Activated T-helper 17 cell treated with anti-CD3 and anti-CD28 coated beads, Interleukin-2, amount 50 U/mL, for 72 hours (primary cell): ENCODE data around the gene MEIKIN. TPM values are rescaled to one million over a fixed set of nuclear protein-coding genes. Genes with fewer than 3 reads are reported as not detected.
A peak's percentile ranks its signal among the peaks of the same experiment; 100 is the strongest.

Source experiments
- ATAC-seq: fragments of 150-1000 bp; cut with Tn5 transposase; replicated peaks from 2 replicates; pipeline ENCODE4 v1.10.0; 2021; ENCODE audit warnings: mild to moderate bottlenecking, moderate library complexity
- H3K27ac Mint-ChIP-seq: one replicate; pipeline ENCODE4 v1.8.0; 2022; ENCODE audit warnings: mixed read lengths
- H3K27me3 Mint-ChIP-seq: one replicate; pipeline ENCODE4 v1.8.0; 2022; ENCODE audit warnings: mixed read lengths
- H3K36me3 Mint-ChIP-seq: one replicate; pipeline ENCODE4 v1.8.0; 2022; ENCODE audit warnings: low read depth, mild to moderate bottlenecking, mixed read lengths
- H3K4me1 Mint-ChIP-seq: one replicate; pipeline ENCODE4 v1.8.0; 2022; ENCODE audit warnings: mixed read lengths
- H3K4me3 Mint-ChIP-seq: one replicate; pipeline ENCODE4 v1.8.0; 2022; ENCODE audit warnings: mild to moderate bottlenecking, mixed read lengths
- H3K9me3 Mint-ChIP-seq: one replicate; pipeline ENCODE4 v1.8.0; 2022; ENCODE audit warnings: mixed read lengths
- total RNA-seq, 2 donors: library from RNA; stranded (reverse); gene quantifications; one replicate each; pipeline ENCODE4 v1.2.3, GENCODE V29; 2022

Gene MEIKIN
- total RNA-seq, 2 donors from 2014 or later: not detected

DNA sequence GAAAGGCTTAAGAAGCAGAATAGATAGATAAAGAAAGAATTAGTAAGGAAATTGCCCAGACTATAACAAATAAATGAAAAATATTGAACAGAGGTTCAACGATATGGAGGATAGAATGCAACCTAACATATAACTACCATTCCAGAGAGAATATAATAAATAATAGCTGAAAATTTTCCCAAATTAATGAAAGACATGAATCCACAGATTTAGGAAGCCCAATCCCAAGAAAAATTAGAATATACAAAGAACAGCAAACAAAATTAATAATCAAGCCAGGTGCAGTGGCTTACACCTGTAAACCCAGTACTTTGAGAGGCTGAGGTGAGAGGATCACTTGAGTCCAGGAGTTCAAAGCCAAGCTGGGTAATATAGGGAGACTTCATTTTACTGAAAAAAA lies 120.8 kb downstream of the MEIKIN start:
- no peak for ATAC-seq
- no peaks in the 10 kb centered on the region for H3K4me1 Mint-ChIP-seq
- no peaks in the 10 kb centered on the region for H3K36me3 Mint-ChIP-seq
- H3K27ac Mint-ChIP-seq: no peak overlapping the region
- no peak overlapping the region for H3K4me3 Mint-ChIP-seq
- H3K27me3 Mint-ChIP-seq: peaks cover 2% of the 10 kb centered on the region
- no peaks in the 10 kb centered on the region for H3K9me3 Mint-ChIP-seq

DNA sequence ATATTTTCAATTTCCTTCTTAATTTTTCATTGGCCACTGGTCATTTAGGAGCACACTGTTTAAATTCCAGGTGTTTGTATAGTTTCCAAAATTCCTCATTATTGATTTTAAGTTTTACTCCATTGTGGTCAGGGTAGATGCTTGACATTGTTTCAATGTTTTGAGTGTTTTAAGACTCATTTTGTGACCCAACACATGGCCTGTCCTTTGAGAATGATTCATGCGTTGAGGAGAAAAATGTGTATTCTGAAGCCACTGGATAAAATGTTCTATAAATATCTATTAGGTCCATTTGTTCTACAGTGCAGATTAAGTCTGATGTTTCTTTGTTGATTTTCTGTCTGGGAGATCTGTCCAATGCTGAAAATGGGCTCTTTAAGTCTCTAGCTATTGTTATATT lies 124.2 kb downstream of the MEIKIN start:
- H3K9me3 Mint-ChIP-seq: no peaks in the 10 kb centered on the region
- no peaks in the 10 kb centered on the region for H3K4me1 Mint-ChIP-seq
- no peak for ATAC-seq
- H3K27ac Mint-ChIP-seq: no peak overlapping the region
- H3K27me3 Mint-ChIP-seq: peaks cover 2% of the 10 kb centered on the region
- H3K36me3 Mint-ChIP-seq: no peaks in the 10 kb centered on the region
- H3K4me3 Mint-ChIP-seq: no peak overlapping the region

DNA sequence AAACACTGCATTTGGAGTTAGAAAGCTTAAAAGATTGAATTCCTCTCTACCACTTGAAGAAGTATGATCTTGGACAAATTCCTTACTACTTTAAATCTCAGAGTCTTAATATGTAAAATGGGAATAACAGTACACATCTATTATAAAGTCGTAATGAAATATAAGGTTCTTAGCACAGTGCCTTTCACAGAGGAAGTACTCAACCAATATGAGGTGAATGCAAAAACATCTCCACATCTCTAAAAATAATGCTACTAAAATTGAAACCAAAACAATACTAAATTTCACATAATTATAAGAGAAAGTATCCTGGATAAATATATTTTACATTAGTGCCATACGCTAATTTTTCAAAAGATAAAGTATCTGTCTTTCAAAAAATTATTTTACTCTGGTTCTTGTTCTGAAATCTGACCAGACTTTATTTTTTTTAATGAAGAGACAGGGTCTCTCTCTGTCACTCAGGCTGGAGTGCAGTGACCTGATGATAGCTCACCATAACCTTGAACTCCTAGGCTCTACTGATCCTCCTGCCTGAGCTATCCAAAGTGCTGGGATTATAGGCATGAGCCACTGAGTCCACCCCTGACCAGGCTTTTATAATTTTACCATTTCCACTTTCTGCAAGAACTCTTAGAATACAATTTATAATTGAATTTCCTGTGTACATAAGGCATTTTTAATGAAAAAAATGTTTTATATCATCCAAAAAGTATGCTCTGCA lies 127.3 kb downstream of the MEIKIN start:
- H3K27me3 Mint-ChIP-seq: peaks cover 2% of the 10 kb centered on the region
- H3K27ac Mint-ChIP-seq: no peak overlapping the region
- no peak overlapping the region for H3K4me3 Mint-ChIP-seq
- H3K9me3 Mint-ChIP-seq: no peaks in the 10 kb centered on the region
- H3K4me1 Mint-ChIP-seq: no peaks in the 10 kb centered on the region
- ATAC-seq: no peak
- no peaks in the 10 kb centered on the region for H3K36me3 Mint-ChIP-seq

DNA sequence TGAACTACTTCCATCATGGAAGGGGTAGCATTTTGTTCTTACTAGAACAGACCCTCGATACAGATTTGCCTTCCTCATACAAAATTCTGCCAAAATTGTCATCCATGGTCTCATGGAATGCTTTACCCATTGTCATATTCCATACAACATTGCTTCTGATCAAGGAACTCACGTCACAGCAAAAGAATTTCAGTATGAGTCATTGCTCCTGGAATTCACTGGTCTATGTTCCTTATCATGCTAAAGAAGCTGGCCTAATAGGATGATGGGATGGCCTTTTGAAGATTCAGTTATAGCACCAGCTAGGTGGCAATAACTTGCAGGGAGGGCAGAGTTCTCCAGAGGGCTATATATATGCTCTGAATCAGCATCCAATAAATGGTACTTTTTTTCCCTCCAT lies 130.5 kb downstream of the MEIKIN start:
- Mint-ChIP-seq H3K27me3 (no peaks in the 10 kb centered on the region), H3K27ac (no peak overlapping the region), H3K36me3 (no peaks in the 10 kb centered on the region), H3K4me3 (no peak overlapping the region), H3K9me3 (no peaks in the 10 kb centered on the region), H3K4me1 (no peaks in the 10 kb centered on the region)
- ATAC-seq: no peak

DNA sequence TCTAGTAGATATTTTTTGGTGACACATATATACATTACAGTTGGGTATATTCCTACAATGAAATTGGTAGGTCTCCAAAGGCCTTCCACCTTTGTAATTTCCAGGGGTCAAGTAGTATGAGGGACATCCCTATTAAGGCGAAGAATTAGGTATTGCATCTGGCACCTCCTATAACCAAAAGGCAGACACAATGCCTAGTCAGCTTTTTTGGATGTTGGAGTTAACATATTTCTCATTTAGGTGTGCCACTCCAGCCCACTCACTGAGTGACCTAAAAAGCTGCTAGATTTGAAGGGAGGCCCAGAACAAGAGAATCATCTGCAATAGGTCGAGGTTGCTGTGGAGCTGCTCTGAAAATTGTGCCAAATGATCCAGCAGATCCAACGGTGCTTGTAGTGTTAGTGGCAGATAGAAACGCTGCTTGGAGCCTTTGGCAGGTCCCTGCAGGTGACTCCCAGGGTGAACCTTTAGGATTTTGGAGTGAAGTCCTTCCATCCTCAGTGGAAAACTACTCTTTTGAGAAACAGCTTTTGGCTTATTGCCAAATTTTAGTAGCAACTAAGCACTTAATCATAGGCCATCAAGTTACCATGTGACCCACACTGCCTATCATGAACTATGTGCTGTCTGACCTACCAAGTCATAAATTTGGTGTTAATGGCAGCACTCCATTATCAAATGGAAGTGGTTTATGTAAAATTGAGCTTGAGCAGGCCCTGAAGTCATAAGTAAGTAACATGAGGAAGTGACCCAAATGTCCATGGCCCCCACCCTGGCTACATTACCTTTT lies 132.9 kb downstream of the MEIKIN start:
- no peak overlapping the region for H3K4me3 Mint-ChIP-seq
- H3K27ac Mint-ChIP-seq: no peak overlapping the region
- H3K9me3 Mint-ChIP-seq: no peaks in the 10 kb centered on the region
- no peaks in the 10 kb centered on the region for H3K36me3 Mint-ChIP-seq
- no peaks in the 10 kb centered on the region for H3K27me3 Mint-ChIP-seq
- ATAC-seq: no peak
- H3K4me1 Mint-ChIP-seq: no peaks in the 10 kb centered on the region

DNA sequence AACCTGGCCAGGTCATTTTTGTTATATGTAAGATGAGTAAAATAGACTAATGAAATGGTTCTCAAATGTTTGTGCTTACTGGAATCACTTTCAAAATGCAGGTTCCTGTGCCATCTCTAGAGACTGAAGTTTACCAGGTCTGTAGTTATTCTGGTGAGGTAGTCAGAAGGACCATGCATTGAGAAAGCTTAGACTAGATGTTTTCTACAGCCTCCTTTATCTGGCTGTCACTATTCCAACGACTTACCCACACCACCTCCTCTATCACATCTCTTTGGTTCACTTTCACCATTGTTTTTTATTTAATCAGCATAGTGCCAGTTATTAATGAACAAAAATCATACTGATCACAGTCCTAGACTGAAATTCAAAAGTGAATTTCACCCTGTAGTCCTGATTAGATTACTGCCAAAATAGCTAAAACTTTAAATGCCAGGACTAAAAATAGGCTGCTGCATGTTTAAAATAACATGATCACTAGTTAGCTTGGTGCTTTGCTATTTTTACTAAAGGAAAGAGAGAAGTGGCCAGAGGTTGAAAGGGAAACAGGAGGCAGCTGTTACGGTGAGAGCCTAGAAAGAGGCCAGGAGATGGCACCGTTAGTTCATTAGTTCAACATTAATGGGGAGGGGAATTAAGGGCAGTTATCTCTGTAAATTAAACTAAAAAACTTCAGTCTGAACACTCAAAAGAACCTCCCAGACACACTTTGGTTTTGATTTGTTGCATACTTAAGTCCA lies 134.8 kb downstream of the MEIKIN start:
- Mint-ChIP-seq H3K27me3 (no peaks in the 10 kb centered on the region), H3K4me1 (no peaks in the 10 kb centered on the region), H3K4me3 (no peak overlapping the region), H3K36me3 (no peaks in the 10 kb centered on the region), H3K9me3 (no peaks in the 10 kb centered on the region), H3K27ac (no peak overlapping the region)
- ATAC-seq: no peak

DNA sequence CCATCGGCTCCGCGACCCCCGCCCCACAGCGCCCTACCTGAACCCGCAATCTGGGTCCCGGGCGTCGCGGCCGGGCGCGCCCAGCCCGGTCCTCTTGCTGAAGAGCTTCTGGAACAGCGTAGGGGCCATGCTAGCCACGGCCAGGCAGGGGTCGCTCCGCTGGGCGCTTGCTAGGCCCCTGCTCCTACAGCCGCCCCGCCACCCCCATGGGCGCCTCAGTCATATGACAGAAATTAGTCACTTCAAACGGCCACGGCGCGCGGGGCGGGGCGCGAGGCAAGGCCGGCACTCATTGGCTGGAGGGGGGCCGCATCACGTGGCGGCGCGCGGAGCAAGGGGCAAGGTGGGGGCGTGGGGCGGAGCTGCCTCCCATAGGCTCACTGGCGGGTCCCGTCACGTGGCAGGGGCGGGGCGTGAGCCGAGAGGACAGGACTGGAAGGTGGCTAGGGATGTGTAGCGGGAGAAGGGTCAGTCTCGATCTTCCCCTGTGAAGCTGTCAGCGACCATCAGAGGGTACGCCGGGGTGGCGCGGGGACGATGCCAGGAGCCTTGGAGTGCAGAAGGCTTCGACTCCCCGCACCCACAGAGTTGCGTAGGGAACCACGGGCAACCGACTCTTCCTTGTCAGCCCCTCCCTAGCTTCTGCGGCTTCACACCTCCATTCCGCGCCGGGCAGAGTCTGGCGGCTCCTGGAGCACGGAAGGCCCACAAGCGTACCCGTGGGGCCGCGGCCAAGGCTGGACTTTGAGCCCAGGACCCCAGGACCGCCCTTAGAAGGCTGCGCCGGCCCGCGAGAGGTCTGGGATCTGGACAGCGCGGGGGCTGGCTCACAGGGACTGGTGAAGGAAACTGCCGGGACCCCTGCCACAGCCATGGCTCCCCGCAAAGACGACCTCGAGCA lies 148.4 kb downstream of the MEIKIN start, which contains the start of gene FNIP1:
FNIP1 (minus strand) TSS at position 225 of the 901 bp plus-strand sequence; CDS start at position 129, 96 bp downstream.
- Mint-ChIP-seq H3K4me3 (peak within 1 kb of the TSS; percentile 95), H3K9me3 (no peaks in the 10 kb centered on the region), H3K27ac (peak within 1 kb of the TSS; percentile 94), H3K4me1 (peaks cover 11% of the 10 kb centered on the region), H3K36me3 (peaks cover 12% of the 10 kb centered on the region), H3K27me3 (no peaks in the 10 kb centered on the region)
- peak; percentile 98 for ATAC-seq

DNA sequence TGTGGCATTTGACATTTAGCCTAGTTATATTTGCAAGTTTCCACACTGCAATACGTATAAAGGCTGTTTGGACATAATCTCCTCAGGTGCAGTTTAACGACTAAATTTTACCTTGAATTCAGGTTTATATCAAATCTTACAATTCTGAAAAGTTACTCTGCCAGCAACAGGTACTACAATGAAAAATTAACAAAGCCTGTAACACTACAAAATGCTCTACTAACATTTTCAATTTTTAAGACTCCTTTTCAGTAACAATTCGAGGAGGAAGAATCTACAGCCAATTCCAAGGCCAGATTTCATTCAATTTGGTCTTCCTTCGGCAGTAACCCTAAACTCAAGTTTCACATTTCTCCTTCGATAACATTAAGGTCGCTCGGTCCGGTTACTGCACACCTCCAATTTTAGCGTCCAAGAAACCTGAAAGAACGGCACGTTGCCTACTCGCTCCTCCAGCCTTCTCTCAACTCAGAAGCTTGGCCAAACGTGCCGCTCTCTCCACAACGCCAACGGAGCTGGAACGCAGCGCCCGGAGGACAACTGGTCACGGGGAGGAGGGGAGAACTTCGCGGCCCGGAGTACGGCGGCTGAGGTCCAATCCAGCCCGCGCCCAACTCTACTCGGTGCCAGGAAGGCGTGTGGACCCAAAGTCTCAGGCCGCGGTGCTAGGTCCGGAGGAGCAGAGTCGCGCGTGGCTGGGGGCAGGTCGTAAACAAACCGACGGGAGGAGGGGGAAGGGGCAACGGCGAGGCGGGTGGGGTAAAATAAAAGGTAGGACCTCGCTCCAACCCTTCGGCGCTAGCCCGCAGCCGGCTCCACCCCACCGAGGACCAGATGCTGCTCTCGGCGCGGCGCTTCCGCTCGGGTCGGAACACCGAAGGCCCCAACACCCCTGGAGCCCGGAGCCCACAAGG lies 149.3 kb downstream of the MEIKIN start:
- peaks cover 12% of the 10 kb centered on the region for H3K4me1 Mint-ChIP-seq
- peak; percentile 15 for ATAC-seq
- H3K27ac Mint-ChIP-seq: peak overlapping the region; percentile 94
- H3K36me3 Mint-ChIP-seq: peaks cover 12% of the 10 kb centered on the region
- peak overlapping the region; percentile 95 for H3K4me3 Mint-ChIP-seq
- no peaks in the 10 kb centered on the region for H3K27me3 Mint-ChIP-seq
- no peaks in the 10 kb centered on the region for H3K9me3 Mint-ChIP-seq

DNA sequence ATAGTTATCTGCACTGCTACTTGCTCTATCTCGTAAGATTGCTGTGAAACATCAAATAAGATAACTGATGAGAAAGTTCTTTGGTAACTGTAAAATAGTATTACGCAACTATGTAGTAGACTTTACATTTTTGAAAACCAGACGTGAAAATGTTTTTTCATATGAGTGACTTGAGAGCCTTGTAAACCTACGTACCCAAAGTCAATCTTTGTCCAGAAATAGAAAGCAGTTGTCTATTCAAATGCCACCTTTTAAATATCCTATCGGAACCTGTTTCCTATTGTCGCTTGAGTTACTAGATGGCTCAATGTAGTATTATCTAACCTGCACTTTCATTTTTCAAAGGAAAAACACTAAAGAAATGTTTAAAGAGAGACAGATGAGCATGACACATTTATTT lies 150.2 kb downstream of the MEIKIN start:
- H3K4me3 Mint-ChIP-seq: peak overlapping the region; percentile 95
- H3K4me1 Mint-ChIP-seq: peaks cover 20% of the 10 kb centered on the region
- H3K9me3 Mint-ChIP-seq: no peaks in the 10 kb centered on the region
- ATAC-seq: no peak
- H3K27me3 Mint-ChIP-seq: no peaks in the 10 kb centered on the region
- peak overlapping the region; percentile 94 for H3K27ac Mint-ChIP-seq
- H3K36me3 Mint-ChIP-seq: peaks cover 12% of the 10 kb centered on the region

DNA sequence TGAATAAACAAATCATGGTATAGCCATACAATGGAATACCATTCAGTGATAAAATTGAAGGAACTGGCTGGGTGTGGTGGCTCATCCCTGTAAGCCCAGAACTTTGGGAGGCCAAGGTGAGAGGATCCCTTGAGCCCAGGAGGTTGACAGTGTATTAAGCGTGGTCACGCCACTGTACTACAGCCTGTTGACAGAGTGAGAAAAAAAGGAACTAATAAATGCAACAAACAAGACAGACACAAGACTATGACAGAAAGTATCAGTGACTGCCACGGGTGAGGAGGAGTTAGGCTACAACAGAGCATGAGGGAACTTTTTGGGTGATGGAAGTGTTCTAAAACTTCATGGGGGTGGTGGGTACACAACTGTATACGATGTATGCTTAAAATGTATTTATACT lies 150.9 kb downstream of the MEIKIN start:
- peaks cover 12% of the 10 kb centered on the region for H3K36me3 Mint-ChIP-seq
- H3K27ac Mint-ChIP-seq: no peak overlapping the region
- H3K4me3 Mint-ChIP-seq: peak overlapping the region; percentile 95
- peaks cover 24% of the 10 kb centered on the region for H3K4me1 Mint-ChIP-seq
- ATAC-seq: no peak
- no peaks in the 10 kb centered on the region for H3K9me3 Mint-ChIP-seq
- no peaks in the 10 kb centered on the region for H3K27me3 Mint-ChIP-seq

DNA sequence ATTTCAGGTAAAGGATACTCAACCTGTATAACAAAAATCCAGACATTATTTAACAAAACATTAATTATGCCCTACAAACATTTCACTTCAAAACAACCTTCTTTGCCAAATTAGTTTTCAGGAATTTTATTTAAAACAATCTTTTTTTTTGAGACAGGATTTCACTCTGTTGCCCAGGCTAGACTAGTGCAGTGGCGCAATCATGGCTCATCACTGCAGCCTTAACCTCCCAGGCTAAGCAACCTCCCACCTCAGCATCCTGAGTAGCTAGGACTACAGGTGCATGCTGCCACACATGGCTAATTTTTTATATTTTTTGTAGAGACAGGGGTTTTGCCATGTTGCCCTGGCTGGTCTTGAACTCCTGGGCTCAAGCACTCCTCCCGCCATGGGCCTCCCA lies 152.6 kb downstream of the MEIKIN start:
- no peak for ATAC-seq
- H3K4me3 Mint-ChIP-seq: no peak overlapping the region
- H3K27me3 Mint-ChIP-seq: no peaks in the 10 kb centered on the region
- H3K36me3 Mint-ChIP-seq: peaks cover 12% of the 10 kb centered on the region
- peaks cover 29% of the 10 kb centered on the region for H3K4me1 Mint-ChIP-seq
- H3K9me3 Mint-ChIP-seq: no peaks in the 10 kb centered on the region
- H3K27ac Mint-ChIP-seq: no peak overlapping the region

DNA sequence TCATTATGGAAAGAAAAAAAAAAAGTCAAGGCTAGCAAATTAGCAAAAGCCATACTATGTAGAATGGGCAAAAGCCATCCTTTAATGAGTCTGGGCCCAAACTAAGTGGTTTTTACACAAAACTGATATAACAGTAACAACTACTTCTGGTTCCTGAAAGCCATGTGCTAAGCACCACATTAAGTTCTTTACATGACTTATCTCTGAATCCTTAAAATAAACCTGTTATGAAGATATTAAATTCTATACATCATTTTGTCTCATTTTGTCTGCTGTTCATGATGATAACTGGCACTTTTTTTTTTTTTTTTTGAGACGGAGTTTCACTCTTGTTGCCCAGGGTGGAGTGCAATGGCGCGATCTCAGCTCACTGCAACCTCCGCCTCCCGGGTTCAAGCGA lies 153.6 kb downstream of the MEIKIN start:
- no peak overlapping the region for H3K27ac Mint-ChIP-seq
- no peaks in the 10 kb centered on the region for H3K9me3 Mint-ChIP-seq
- no peaks in the 10 kb centered on the region for H3K27me3 Mint-ChIP-seq
- no peak for ATAC-seq
- H3K4me3 Mint-ChIP-seq: no peak overlapping the region
- peaks cover 12% of the 10 kb centered on the region for H3K36me3 Mint-ChIP-seq
- peaks cover 32% of the 10 kb centered on the region for H3K4me1 Mint-ChIP-seq

DNA sequence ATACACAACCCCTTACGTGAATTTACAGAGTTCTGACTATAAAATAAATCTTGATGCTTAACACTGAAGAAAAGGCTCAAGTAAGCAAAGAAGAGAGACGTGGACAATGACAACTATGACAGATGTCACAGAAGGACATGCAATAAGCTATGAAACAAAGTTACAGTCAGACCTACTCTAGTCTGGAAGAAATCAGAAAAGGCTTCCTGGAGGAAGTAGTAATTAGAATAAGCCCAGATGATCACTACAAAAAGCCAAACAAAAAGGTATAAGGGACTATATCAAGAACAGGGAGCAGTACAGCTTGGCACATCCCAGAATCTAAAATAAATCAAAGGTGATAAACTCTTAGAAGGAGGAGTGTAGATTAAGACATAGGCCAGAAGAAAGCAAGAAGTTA lies 154.9 kb downstream of the MEIKIN start:
- H3K9me3 Mint-ChIP-seq: no peaks in the 10 kb centered on the region

More for the DNA sequence above, 154.9 kb downstream of the MEIKIN start:
- Mint-ChIP-seq H3K27me3 (no peaks in the 10 kb centered on the region), H3K4me3 (no peak overlapping the region), H3K4me1 (peaks cover 31% of the 10 kb centered on the region), H3K27ac (no peak overlapping the region), H3K36me3 (peaks cover 11% of the 10 kb centered on the region)
- no peak for ATAC-seq
